Thoracic aorta (tissue), 2 donors: ENCODE measurements around the gene LRRTM4. TPM values are rescaled to one million over a fixed set of nuclear protein-coding genes. Genes with fewer than 3 reads are reported as not detected.

ENCODE experiments used
- ATAC-seq: fragments of 150-250 bp; one replicate; pipeline ENCODE4 v1.8.0; 2017; ENCODE audit warnings: low read depth; ENCODE audit not compliant: insufficient number of reproducible peaks, low FRiP score
- DNase-seq: peaks from one replicate; pipeline ENCODE4 v3.0.0-alpha.2; 2020; ENCODE audit warnings: low spot score
- H3K27ac ChIP-seq, 2 donors: fragments of 200-600 bp; sonication (generic); 1 replicate in 1 of 2; 2 replicates in 1 of 2; pipeline ENCODE4 v1.5.1; 2016; ENCODE audit warnings: mild to moderate bottlenecking in 2 of 2, moderate library complexity in 2 of 2
- H3K27me3 ChIP-seq: fragments of 200-600 bp; sonication (generic); replicated peaks from 2 replicates; pipeline ENCODE4 v1.6.0; 2016; ENCODE audit warnings: mild to moderate bottlenecking; ENCODE audit not compliant: insufficient read depth
- H3K36me3 ChIP-seq: fragments of 200-600 bp; sonication (generic); one replicate; pipeline ENCODE4 v1.5.1; 2016
- H3K4me1 ChIP-seq, 2 donors: fragments of 200-600 bp; sonication (generic); 1 replicate in 1 of 2; 2 replicates in 1 of 2; pipeline versions ENCODE4 v1.5.1 to v1.6.0; 2016; ENCODE audit warnings: low read depth in 2 of 2, mild to moderate bottlenecking in 1 of 2; ENCODE audit not compliant: control insufficient read depth in 1 of 2
- H3K4me3 ChIP-seq: fragments of 200-600 bp; sonication (generic); 2 replicates; pipeline ENCODE4 v1.5.1; 2016; ENCODE audit warnings: mild to moderate bottlenecking
- H3K9me3 ChIP-seq: fragments of 200-600 bp; sonication (generic); 2 replicates; pipeline ENCODE4 v1.5.1; 2016
- CTCF ChIP-seq: fragments of 200-600 bp; sonication (generic); IDR thresholded peaks from one replicate; pipeline ENCODE4 v1.5.1; 2019; ENCODE audit warnings: antibody characterized with exemption
- total RNA-seq, 2 donors: library from RNA; depleted of rRNA; stranded (reverse); fragments of >200 nt; gene quantifications; one replicate each; pipeline versions ENCODE4 v1.1.0 to v1.2.3, GENCODE V29; 2016

LRRTM4 gene
- total RNA-seq, 2 donors from 2014 or later: not detected

- no peak for TF ChIP-seq CTCF
- Histone ChIP-seq H3K9me3 (no peaks in the 10 kb centered on the region), H3K27me3 (no peaks in the 10 kb centered on the region), H3K27ac (no peak overlapping the region), H3K36me3 (no peaks in the 10 kb centered on the region), H3K4me3 (no peak overlapping the region), H3K4me1 (no peaks in the 10 kb centered on the region)
- ATAC-seq (no peak), DNase-seq (no peak)
Observed at GRCh38 chr2:77519888-77520506, 2.2 kb downstream of the LRRTM4 start.

GRCh38 chr2:77519164-77519887 lies 2.9 kb downstream of the LRRTM4 start:
- no peak overlapping the region for H3K27ac ChIP-seq
- no peaks in the 10 kb centered on the region for H3K4me1 ChIP-seq
- ATAC-seq (no peak), DNase-seq (no peak)
- H3K36me3 ChIP-seq: no peaks in the 10 kb centered on the region
- H3K9me3 ChIP-seq: no peaks in the 10 kb centered on the region
- no peaks in the 10 kb centered on the region for H3K27me3 ChIP-seq
- no peak for TF ChIP-seq CTCF
- H3K4me3 ChIP-seq: no peak overlapping the region

GRCh38 chr2:77518311-77518710 lies 3.9 kb downstream of the LRRTM4 start:
- H3K36me3 ChIP-seq: no peaks in the 10 kb centered on the region
- no peak for TF ChIP-seq CTCF
- DNase-seq (no peak), ATAC-seq (no peak)
- H3K9me3 ChIP-seq: no peaks in the 10 kb centered on the region
- no peaks in the 10 kb centered on the region for H3K4me1 ChIP-seq
- H3K27me3 ChIP-seq: no peaks in the 10 kb centered on the region
- H3K27ac ChIP-seq: no peak overlapping the region
- no peak overlapping the region for H3K4me3 ChIP-seq

DNA sequence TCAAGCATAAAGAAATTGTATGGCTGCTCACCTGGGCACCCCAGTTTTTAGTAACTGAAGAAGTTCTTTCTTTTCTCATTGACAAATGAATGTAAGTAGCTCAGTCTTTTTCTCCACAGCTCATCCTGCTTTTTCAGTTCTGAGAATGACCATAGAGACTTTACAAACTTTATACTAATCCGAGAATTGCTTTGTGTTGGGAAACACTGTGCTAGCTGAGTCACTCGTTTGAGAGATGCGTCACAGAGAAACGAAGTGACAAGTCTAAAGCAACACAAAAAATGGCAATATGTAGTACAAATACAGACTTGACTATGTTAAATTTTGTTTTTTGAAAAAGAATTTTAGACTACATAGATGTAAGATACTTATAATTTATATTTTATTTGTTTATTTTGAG lies 9.0 kb downstream of the LRRTM4 start:
- Histone ChIP-seq H3K4me1 (no peaks in the 10 kb centered on the region), H3K9me3 (no peaks in the 10 kb centered on the region), H3K4me3 (no peak overlapping the region), H3K27ac (no peak overlapping the region), H3K36me3 (no peaks in the 10 kb centered on the region), H3K27me3 (no peaks in the 10 kb centered on the region)
- DNase-seq (no peak), ATAC-seq (no peak)
- no peak for TF ChIP-seq CTCF

DNA sequence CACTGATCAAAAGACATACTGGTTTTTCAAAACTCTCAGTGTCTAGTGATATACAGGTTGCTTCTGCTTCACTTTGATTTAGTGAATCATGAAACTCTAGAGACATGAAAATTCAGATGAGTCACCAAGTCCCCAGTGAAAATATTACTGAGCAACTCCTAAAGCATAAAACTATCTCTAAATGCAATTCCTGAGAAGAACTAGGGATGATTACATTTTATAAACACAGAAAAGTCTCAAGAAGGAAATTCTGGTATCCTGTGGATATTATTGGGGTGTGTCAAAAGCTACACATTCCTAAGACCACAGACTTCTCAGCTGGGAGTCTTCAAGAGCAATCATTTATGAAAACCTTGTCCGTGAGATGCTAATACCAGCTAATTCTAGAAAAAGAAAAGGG lies 9.7 kb downstream of the LRRTM4 start:
- DNase-seq (no peak), ATAC-seq (no peak)
- Histone ChIP-seq H3K36me3 (no peaks in the 10 kb centered on the region), H3K27me3 (no peaks in the 10 kb centered on the region), H3K4me1 (no peaks in the 10 kb centered on the region), H3K9me3 (no peaks in the 10 kb centered on the region), H3K4me3 (no peak overlapping the region), H3K27ac (no peak overlapping the region)
- TF ChIP-seq CTCF: no peak
